Sigmoid colon (tissue), 4 donors: ENCODE results near the gene DNTTIP2.
"Not testable (repeated sequence)": the region's sequence is repeated elsewhere in the genome, so short reads cannot be mapped to it uniquely, and the experiment has no call there.

Source experiments
- POLR2AphosphoS5 ChIP-seq, 4 donors: sonication (generic); formaldehyde crosslinking; IDR thresholded peaks; one replicate each; pipeline ENCODE4 v1.6.1; 2017; ENCODE audit warnings: antibody characterized with exemption in 4 of 4
- TF ChIP-seq, protein P1 (sequence below), 4 experiments: fragments of 450-650 bp in 3 of 4; fragments of 200-600 bp in 1 of 4; IDR thresholded peaks; one replicate each; pipeline ENCODE4 v1.5.1; 2016 to 2019; ENCODE audit warnings: antibody characterized with exemption in 4 of 4, mild to moderate bottlenecking in 3 of 4, moderate library complexity in 2 of 4

DNA sequence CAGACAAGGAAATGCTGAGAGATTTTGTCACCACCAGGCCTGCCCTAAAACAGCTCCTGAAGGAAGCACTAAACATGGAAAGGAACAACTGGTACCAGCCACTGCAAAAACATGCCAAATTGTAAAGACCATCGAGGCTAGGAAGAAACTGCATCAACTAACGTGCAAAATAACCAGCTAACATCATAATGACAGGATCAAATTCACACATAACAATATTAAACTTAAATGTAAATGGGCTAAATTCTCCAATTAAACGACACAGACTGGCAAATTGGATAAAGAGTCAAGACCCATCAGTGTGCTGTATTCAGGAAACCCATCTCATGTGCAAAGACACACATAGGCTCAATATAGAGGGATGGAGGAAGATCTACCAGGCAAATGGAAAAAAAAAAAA is 21.4 kb downstream of the DNTTIP2 start:
- TF ChIP-seq, protein P1, sequence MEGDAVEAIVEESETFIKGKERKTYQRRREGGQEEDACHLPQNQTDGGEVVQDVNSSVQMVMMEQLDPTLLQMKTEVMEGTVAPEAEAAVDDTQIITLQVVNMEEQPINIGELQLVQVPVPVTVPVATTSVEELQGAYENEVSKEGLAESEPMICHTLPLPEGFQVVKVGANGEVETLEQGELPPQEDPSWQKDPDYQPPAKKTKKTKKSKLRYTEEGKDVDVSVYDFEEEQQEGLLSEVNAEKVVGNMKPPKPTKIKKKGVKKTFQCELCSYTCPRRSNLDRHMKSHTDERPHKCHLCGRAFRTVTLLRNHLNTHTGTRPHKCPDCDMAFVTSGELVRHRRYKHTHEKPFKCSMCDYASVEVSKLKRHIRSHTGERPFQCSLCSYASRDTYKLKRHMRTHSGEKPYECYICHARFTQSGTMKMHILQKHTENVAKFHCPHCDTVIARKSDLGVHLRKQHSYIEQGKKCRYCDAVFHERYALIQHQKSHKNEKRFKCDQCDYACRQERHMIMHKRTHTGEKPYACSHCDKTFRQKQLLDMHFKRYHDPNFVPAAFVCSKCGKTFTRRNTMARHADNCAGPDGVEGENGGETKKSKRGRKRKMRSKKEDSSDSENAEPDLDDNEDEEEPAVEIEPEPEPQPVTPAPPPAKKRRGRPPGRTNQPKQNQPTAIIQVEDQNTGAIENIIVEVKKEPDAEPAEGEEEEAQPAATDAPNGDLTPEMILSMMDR (IDR thresholded peaks at IDR 0.05), result not testable (repeated sequence)
- TF ChIP-seq POLR2AphosphoS5 (IDR thresholded peaks at IDR 0.05), result not testable (repeated sequence)
